Activated naive CD4-positive, alpha-beta T cell treated with anti-CD3 and anti-CD28 coated beads, Interleukin-2, amount 50 U/mL, for 72 hours (primary cell): ENCODE results near the gene LIN52. TPM values are rescaled to one million over a fixed set of nuclear protein-coding genes. Genes with fewer than 3 reads are reported as not detected.

ENCODE experiments used
- ATAC-seq, 2 donors: fragments of 150-1000 bp; cut with Tn5 transposase; 2 replicates each; pipeline ENCODE4 v1.10.0; 2021; ENCODE audit warnings: mild to moderate bottlenecking in 2 of 2, moderate library complexity in 2 of 2
- DNase-seq, 2 donors: peaks; one replicate each; pipeline ENCODE4 v3.0.0; 2021 to 2022; ENCODE audit warnings: low spot score in 2 of 2
- H3K27ac Mint-ChIP-seq, 2 donors: one replicate each; pipeline ENCODE4 v1.8.0; 2022; ENCODE audit warnings: mild to moderate bottlenecking in 2 of 2, mixed read lengths in 2 of 2
- H3K36me3 Mint-ChIP-seq, 2 donors: one replicate each; pipeline ENCODE4 v1.8.0; 2022; ENCODE audit warnings: mixed read lengths in 2 of 2
- H3K9me3 Mint-ChIP-seq, 2 donors: one replicate each; pipeline ENCODE4 v1.8.0; 2022; ENCODE audit warnings: mixed read lengths in 2 of 2
- total RNA-seq, 2 donors: library from RNA; stranded (reverse); gene quantifications; one replicate each; pipeline ENCODE4 v1.2.3, GENCODE V29; 2022

The LIN52 gene
- total RNA-seq, 2 donors from 2014 or later, result 12.0 to 29.7 TPM

DNA sequence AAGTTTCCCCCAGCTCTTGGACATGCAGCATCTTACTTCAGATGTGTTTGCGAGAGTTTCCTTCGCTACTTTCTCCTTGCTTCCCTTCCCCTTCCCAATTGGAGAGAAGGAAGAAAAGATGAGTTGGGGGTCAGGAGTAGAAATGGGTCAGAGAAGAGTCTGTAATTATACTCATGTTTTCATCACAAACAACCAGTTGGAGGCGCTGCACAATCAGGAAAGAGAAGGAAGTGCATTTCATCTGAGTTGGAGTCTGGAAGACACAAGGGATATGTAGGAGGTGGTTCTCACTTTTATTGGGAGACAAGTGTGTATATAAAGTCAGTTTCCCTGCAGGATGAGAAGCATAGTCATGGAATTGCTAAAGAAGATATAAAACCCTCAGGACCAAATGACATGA lies 123.2 kb downstream of the LIN52 start:
- H3K36me3 Mint-ChIP-seq, result no peaks in the 10 kb centered on the region
- no peaks in the 10 kb centered on the region for H3K9me3 Mint-ChIP-seq
- no peak for ATAC-seq
- DNase-seq, result no peak
- H3K27ac Mint-ChIP-seq, result no peak overlapping the region

DNA sequence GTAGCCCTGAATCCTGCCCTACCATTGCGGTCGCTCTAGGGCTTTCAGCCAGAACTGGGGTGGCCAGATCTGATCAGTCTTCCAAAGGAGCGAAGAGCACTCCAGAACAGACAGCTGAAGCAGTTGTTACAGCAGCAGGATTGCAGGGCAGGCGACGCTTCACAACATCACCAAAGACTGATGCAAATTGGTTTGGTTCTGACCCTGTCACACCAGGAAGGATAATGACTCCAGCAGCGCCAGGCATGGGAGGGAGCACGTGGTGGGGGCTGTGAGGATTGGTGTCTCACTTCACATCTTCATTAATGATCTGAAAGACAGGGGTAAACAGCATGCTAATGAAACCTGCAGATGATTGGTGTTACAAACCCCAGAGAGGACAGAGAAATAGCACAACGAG lies 123.9 kb downstream of the LIN52 start:
- H3K9me3 Mint-ChIP-seq, result no peaks in the 10 kb centered on the region
- ATAC-seq, result no peak
- no peak overlapping the region for H3K27ac Mint-ChIP-seq
- no peak for DNase-seq
- no peaks in the 10 kb centered on the region for H3K36me3 Mint-ChIP-seq

DNA sequence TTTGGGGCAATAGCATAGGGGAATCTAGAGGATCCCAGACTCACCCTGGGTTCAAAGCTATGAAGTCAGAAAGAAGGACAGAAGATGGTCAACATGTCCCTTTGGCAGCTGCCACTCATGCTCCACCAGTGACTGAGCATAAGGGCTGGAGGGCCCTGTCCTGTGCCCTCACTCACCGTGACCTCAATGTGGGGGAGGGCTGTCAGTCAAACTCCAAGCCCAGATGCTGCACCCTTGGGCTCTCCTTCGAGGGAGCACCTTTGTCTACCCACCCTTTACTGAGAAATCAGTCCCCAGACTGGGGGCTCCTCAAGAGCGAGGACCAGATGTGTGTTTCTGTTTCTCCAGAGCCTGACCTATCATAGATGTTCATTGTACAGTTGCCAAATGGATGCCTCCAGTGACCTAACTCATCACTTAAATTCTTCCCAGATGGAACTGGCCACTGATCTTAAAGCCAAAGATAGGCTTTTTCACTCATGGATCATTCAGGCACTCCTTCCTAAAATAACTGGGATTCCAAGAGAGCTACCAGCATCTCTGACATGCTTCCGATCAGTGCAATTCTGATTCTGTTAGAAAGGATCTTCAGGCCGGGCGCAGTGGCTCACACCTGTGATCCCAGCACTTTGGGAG lies 127.3 kb downstream of the LIN52 start:
- H3K36me3 Mint-ChIP-seq, result no peaks in the 10 kb centered on the region
- H3K27ac Mint-ChIP-seq, result no peak overlapping the region
- no peaks in the 10 kb centered on the region for H3K9me3 Mint-ChIP-seq
- DNase-seq (no peak), ATAC-seq (no peak)

DNA sequence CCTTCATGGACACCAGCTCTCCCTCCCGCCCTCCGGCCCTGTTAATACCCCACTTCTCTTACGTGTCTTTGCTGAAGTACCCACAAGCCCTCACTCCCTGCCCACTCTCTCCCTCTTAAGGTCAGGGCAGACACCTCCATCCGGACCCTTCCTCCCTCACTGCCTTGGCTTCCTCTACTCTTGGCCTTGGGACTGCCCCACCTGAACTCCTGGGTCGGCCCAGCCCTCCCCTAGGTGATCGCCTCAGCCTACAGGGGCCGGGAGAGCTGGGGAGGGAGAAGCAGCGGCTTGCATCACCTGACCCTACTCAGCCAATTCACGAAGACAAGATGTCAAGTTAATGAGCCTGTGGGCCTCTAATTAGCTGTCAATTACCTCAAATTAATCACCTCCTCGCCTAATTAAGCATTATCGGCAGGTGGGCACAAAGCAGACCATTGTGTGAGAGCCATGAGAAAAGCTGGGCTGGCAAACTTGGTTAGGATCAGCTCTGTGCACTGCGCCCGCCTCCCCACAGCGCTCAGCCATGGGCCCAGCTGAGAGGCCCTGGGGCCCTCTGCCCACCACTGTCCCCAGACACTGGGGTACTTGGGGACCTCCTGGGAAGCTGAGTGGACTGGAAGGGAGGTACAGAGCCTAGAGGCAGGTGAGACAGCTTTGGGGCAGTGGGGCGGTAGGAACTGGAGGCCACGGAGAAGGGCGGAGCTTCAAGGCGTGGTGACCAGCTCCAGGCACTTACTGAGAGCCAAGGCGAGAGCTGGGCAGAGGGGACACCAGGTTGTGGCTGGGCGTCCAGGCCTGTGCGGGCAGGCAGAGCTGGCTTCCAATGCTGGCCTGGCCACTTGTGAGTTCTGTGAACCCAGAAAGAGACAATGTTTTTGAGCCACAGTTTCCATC lies 129.4 kb downstream of the LIN52 start:
- no peak for DNase-seq
- Mint-ChIP-seq H3K9me3 (no peaks in the 10 kb centered on the region), H3K36me3 (no peaks in the 10 kb centered on the region), H3K27ac (no peak overlapping the region)
- ATAC-seq, result no peak

DNA sequence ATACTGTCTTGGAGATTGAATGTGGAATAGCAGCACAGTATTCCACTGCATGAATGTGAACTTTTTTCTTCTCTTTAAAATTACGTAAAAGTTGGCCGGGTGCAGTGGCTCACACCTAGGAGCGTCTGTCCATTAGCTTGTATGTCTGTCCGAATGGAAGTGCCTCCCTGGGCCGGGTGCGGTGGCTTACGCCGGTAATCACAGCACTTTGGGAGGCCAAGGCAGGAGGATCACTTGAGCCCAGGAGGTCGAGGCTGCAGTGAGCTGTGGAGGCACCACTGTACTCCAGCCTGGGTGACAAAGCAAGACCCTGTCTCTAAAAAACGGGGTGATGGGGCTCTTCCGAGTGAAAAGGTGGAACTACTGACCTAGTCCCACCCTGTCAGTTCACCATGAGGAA lies 131.9 kb downstream of the LIN52 start:
- no peaks in the 10 kb centered on the region for H3K36me3 Mint-ChIP-seq
- no peak overlapping the region for H3K27ac Mint-ChIP-seq
- no peak for ATAC-seq
- no peak for DNase-seq
- H3K9me3 Mint-ChIP-seq, result no peaks in the 10 kb centered on the region

DNA sequence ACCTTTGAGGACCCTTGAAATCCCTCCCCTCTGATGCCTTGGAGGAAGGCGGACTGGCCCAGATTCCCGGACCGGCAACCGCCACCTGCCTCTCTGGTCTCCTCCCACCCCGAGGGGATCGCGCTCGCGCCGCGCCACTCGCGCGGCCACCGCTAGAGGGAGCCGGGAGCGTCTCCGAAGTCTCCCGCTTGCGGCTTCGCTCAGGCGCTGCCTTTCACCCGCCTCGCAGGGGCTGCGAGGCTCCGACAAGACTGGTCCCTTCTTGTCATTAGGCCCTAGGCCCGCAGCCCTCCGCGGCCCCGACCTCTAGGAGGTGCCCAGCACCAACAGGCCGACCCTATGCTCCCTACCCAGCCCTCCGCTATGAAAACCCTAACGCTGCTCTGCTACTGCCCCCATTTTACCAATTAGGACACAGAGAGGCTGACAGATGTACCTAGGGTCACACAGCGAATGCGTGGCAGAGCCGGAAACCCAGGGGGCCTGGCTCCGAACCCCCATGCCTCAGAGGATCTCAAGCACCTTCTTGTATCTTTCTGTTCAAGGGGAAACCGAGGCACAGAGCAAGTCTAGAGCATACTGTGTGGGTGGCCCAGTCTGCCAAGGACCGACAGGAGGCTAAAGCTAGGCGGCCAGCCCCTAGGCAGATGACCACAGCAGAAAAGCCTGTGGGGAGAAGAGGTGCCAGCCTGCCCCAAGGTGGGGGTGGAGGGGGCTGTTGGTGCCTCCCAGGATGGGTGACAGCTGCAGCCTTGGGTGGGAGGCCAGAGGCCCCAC lies 133.1 kb downstream of the LIN52 start:
- no peaks in the 10 kb centered on the region for H3K36me3 Mint-ChIP-seq
- no peak overlapping the region for H3K27ac Mint-ChIP-seq
- ATAC-seq (peak; percentile 89 to 94), DNase-seq (peak; percentile 67 to 88)
- H3K9me3 Mint-ChIP-seq, result no peaks in the 10 kb centered on the region

DNA sequence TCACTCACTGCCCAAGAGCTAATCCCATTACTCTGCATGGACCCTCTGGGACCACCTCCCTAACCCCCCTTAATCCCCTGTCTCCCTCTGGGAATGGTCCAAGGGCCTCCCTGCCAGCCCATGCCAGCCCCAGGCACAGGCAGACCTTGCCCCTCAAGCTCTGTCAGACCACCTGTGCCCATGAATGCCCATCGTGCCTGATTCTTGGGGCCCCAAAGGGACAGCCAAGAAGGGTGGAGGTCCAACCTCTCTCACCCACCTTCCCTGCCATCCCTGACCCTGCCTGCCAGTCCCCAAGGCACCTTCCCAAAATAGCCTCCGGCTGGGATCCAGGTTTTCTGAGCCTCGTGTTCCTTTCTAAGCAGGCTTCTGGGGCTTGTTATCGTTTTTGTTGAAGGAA lies 133.7 kb downstream of the LIN52 start:
- no peak for ATAC-seq
- no peaks in the 10 kb centered on the region for H3K9me3 Mint-ChIP-seq
- H3K27ac Mint-ChIP-seq, result no peak overlapping the region
- DNase-seq, result no peak
- no peaks in the 10 kb centered on the region for H3K36me3 Mint-ChIP-seq

DNA sequence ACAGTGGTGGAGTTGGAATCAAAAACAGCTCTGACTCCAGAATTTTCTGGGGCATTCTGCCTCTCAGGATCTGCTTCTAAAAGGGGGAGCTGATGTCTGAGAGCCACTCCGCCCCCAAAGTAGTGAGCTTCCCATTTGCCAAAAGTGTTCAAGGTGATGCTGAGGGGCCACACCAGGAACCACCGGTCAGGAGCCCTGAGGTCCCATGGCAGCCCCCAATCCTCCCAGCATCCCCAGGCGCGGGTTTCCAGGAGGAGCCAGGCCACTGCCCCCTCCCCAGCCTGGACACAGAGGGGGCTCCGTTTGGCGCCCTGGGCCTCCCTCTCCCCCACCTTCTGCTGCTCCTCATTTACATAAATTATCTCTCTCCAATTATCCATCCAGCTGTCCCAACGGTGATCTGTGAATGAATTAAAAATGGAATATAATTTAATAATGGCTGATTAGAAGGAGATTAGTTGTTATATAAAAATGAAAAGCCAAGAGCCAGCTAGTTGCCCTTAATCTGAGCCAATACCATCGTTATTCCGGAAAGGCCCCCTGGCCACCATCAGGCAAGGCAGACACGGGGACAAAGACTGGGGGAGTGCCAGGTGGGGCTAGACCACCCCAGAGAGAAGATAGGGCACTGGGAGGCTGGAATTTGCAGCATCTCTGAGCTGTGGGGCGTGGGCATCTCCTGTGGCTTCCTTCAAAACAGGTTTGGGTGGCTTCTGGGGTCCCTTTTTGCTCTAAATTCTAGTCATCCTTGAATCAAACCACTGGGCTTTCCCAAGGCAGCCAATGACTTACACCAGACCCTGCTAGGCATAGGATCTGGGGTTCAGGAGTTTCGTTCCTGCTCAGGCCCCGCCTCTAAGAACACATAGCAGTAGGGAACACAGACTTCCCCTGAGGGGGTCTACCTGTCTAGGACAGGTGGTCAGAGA lies 134.8 kb downstream of the LIN52 start:
- Mint-ChIP-seq H3K9me3 (no peaks in the 10 kb centered on the region), H3K36me3 (no peaks in the 10 kb centered on the region), H3K27ac (no peak overlapping the region)
- DNase-seq, result no peak
- ATAC-seq, result no peak

DNA sequence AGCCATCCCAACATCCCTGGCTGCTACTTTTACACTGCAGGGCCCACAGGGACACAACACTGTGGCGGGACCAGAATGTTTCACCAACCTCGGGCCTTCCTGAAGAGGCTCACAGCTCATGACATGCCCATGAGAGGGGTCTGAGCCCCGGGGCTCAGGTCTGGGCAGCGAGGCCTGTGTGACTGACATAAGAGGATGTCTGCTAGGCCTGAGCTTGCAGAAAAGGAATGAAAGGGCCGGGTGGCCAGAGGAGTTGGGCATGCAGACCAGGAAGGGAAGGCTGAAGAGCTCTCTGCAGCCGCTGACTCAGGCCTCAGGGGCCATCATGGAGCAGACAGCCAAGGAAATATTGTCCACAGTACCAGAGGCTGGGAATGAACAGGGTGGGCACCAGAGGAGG lies 136.2 kb downstream of the LIN52 start:
- no peak for ATAC-seq
- DNase-seq, result no peak
- H3K36me3 Mint-ChIP-seq, result no peaks in the 10 kb centered on the region
- no peak overlapping the region for H3K27ac Mint-ChIP-seq
- H3K9me3 Mint-ChIP-seq, result no peaks in the 10 kb centered on the region

DNA sequence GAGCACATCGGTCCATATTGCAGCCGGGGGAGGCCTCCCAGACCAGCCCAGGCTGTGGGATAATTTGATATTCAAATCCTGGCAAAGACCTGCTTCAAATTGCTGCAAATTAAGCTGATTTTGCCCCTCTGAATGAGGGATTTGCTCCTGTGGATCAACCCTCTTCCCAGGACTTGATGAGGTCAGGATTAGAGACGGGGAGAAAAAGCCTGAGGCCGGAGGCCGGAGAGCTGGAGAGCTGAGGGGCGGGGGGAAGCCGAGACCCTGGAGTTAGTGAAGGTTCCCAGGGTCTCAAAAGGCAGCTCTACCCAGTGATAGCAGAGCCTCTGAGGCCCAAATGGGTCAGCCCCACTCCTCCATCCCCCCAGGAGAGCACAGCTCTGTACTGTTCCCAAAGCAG lies 137.0 kb downstream of the LIN52 start:
- H3K9me3 Mint-ChIP-seq, result no peaks in the 10 kb centered on the region
- no peak for ATAC-seq
- no peak for DNase-seq
- H3K36me3 Mint-ChIP-seq, result no peaks in the 10 kb centered on the region
- H3K27ac Mint-ChIP-seq, result no peak overlapping the region

DNA sequence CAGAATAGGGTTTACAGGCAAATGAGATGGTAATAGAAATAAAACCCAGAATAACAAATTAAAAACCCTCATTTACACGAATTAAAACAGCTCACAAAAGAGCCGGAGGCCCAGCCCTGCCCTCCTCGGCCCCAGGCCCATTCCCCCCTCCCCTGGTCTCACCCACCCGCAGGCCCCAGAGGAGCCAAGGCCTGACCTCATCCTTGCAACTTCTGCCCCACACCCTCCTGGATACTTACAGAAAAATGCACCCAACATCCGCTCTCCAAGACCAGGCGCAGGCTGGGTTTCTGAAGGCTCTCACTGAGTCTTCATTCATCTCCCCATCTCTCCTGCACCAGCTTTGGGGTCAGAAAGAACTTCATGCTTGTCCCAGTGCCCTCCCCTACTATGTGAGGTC lies 138.3 kb downstream of the LIN52 start:
- Mint-ChIP-seq H3K36me3 (no peaks in the 10 kb centered on the region), H3K27ac (no peak overlapping the region), H3K9me3 (no peaks in the 10 kb centered on the region)
- peak in 1 of 2 donors; percentile 21 for DNase-seq
- ATAC-seq, result no peak

DNA sequence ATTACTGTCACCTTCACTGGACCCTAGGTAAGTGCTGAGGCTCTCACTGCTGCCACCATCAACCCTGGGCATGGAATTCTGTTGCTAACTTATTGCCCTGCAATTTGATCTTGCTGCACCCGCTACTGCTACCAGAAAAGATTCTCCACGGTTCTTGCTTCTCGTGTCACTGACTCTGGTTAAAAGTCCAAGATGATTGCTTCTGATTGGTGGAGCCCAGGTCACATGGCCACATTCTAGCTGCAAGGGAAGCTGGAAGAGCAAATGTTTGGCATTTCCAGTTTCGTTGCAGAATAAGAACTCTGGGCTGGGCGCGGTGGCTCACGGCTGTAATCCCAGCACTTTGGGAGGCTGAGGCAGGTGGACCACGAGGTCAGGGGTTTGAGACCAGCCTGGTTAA lies 147.0 kb downstream of the LIN52 start:
- H3K9me3 Mint-ChIP-seq, result peaks cover 7 to 8% of the 10 kb centered on the region in 2 donors
- DNase-seq (no peak), ATAC-seq (no peak)
- peaks cover 9 to 18% of the 10 kb centered on the region in 2 donors for H3K36me3 Mint-ChIP-seq
- H3K27ac Mint-ChIP-seq, result no peak overlapping the region

DNA sequence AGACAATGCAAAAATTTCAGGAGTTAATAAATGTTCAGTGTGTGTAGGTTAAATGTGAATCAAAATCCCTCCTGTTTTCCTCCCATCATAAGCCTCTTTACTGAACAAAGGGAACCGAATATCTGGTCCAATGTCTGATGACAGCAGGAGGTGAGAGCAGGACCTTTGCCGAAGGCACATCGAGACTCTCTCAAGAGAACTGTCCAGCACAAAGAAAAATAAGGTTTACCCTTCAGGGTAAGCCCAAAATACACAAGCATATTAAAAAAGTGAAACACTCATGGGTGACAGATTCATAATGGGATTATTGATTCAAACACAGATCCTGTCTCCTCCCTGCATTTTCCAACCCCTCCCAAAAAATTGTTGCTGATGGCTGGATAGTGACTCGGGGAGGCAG lies 150.3 kb downstream of the LIN52 start:
- DNase-seq, result no peak
- H3K9me3 Mint-ChIP-seq, result peaks cover 7 to 8% of the 10 kb centered on the region in 2 donors
- H3K27ac Mint-ChIP-seq, result no peak overlapping the region
- peaks cover 9 to 18% of the 10 kb centered on the region in 2 donors for H3K36me3 Mint-ChIP-seq
- no peak for ATAC-seq

DNA sequence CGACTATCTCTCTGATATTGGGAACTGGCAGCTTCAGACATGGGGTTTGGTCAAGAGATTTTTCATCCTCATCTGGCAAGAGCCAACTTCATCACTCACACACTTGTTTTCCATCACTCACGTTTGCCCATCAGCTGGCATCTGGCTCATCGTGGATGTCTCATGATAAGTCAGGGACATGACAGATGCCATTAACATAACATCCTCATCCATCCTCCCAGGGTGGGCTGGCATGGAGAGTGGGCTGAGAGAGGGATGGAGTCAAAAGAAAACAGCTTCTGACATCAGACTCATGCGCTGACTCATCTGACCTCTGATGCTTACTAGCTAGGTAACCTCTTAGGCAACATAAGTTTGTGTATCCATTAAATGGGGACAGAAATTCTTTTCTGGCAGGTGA lies 152.7 kb downstream of the LIN52 start:
- DNase-seq, result no peak

DNA sequence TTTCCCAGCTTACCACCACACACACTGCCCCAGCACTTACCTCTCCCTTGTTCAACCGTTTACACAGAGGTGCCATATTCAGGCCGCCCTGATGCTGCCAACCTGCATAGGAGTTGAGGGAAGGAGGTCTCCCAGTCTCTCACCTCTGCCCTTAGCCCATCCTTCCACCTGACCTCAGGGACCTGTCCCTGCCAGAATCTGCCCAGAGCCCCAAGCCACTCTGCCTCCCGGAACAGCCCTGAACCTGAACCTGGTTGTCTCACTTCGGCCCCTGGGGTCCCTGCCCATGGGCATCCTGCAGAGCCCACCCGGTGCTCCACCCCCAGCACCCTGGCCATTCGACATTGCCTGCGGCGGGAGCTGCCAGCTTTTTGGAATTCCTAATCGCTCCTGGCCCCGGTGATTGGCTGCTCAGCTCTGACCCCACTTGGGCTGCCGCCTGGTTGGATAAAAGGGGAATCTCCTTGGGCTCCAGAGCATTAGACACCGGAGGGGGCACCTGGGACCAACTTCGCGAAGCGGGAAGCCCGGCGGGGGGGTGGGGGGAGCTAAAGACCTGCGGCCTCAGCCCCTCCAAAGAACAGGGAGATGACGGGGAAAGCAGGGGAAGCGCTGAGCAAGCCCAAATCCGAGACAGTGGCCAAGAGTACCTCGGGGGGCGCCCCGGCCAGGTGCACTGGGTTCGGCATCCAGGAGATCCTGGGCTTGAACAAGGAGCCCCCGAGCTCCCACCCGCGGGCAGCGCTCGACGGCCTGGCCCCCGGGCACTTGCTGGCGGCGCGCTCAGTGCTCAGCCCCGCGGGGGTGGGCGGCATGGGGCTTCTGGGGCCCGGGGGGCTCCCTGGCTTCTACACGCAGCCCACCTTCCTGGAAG lies 154.5 kb downstream of the LIN52 start, which contains the start of gene VSX2:
Gene VSX2, plus strand, starts transcription at position 476 of the 874 bp plus-strand sequence. Its CDS starts 113 bp downstream, at position 589.
- no peak within 1 kb of the TSS for H3K27ac Mint-ChIP-seq
- DNase-seq, result no peak
- H3K9me3 Mint-ChIP-seq, result no peaks in the 10 kb centered on the region
- no peak for ATAC-seq
- H3K36me3 Mint-ChIP-seq, result no peaks in the 10 kb centered on the region

More for the DNA sequence above, 152.7 kb downstream of the LIN52 start:
- Mint-ChIP-seq H3K9me3 (peaks cover under 1% of the 10 kb centered on the region in 2 donors), H3K36me3 (peaks cover 1% of the 10 kb centered on the region in 2 donors), H3K27ac (no peak overlapping the region)
- ATAC-seq, result no peak
